DOHH2 (cell line): ENCODE results near the gene PASK.

Experiments
- CTCF ChIP-seq: fragments of 200-600 bp; sonication (generic); IDR thresholded peaks from one replicate; pipeline ENCODE4 v1.5.1; 2014; ENCODE audit warnings: antibody characterized with exemption, mild to moderate bottlenecking, low read depth, low read length; ENCODE audit not compliant: poor library complexity, severe bottlenecking
- EZH2phosphoT487 ChIP-seq: fragments of 200-600 bp; sonication (generic); IDR thresholded peaks from 2 replicates; pipeline ENCODE4 v1.6.1; 2017; ENCODE audit warnings: borderline replicate concordance, mild to moderate bottlenecking, antibody characterized with exemption, low read length, moderate library complexity, mixed read lengths

DNA sequence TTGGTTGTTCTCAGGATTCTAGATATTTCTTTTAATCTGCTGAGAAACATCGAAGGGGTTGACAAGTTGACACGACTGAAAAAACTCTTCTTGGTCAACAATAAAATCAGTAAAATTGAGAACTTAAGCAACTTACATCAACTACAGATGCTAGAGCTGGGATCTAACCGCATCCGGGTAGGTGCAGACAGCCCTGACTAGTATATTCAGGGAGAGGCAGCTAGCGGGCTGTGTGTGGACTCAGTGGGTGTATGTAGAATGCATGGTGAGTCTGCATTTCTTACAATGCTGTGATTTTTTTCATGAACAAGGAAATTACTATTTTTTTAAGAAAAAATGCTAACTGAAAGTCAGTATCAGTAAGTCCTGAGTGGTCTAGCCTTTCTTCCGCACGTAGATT, 11.0 kb upstream of the PASK start:
- no peak for TF ChIP-seq CTCF
- no peak for TF ChIP-seq EZH2phosphoT487
